ENCODE data around the gene PEX3. TPM values are rescaled to one million over a fixed set of nuclear protein-coding genes. Genes with fewer than 3 reads are reported as not detected.

The PEX3 gene
- total RNA-seq, 1 experiment from 2014 or later, result 23.0 TPM

- peak; percentile 56 for DNase-seq (ENCODE audit: low read depth)
These were observed 86.5 kb downstream of the PEX3 start for GRCh38 chr6:143536866-143537691.

DNA sequence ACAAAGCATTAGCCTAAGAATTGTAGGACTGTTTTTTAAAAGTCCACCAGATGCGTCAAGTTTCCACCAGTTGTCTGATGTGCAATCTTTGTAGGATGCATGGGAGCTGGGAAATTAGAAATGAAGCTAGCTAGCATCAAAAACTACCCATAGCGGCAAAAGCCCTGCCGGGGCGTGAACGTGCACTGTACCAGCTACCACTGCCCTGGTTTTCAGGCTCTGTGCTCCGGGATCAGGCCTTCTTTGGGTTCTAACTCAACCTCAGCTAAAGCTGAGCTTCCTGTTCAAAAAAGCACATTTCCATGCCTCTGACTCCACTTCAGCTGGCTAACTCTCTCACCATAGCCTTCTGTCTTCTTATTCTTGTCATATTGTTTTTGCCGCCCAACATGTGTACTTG lies 87.8 kb downstream of the PEX3 start:
- no peak for DNase-seq (ENCODE audit: low read depth)

GRCh38 chr6:143539106-143539505 lies 88.5 kb downstream of the PEX3 start:
- DNase-seq (ENCODE audit: low read depth), result no peak

GRCh38 chr6:143539734-143540133 lies 89.1 kb downstream of the PEX3 start:
- DNase-seq (ENCODE audit: low read depth), result no peak

DNA sequence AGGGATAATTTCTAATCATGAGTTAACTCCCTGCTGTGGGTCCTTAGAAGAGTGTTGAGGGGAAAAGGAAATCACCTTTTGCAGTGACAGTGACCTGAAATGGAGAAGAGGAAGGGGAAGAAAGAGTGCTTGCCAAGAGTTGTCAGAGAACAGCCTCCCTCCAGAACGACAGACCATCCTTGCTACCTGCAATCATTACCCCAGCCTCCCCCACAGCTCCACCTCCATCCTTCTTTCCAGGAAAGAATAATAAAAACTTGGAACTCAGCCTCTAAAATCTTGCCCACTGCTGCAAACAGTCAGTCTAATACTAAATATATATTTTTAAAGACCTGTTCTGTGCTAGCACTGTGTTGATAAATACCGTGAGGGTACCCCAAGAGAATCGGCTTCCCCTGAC lies 89.6 kb downstream of the PEX3 start:
- no peak for DNase-seq (ENCODE audit: low read depth)

Other genes starting within 250 kb of the PEX3 start
- 7.2 and 7.3 TPM in 2 replicates for gene ADAT2, start 110 bp upstream of the PEX3 start, total RNA-seq (2014; rRNA removed)
- 94.8 and 95.8 TPM in 2 replicates for gene FUCA2, start 60.9 kb downstream of the PEX3 start, total RNA-seq (2014; rRNA removed)
- gene PHACTR2, start 227.2 kb downstream of the PEX3 start, total RNA-seq (2014; rRNA removed), result 32.3 and 35.0 TPM in 2 replicates